CD14-positive monocyte (primary cell): ENCODE measurements around the gene ARIH2. TPM values are rescaled to one million over a fixed set of nuclear protein-coding genes. Genes with fewer than 3 reads are reported as not detected.
A peak's percentile ranks its signal among the peaks of the same experiment; 100 is the strongest.
"Not testable (repeated sequence)": the region's sequence is repeated elsewhere in the genome, so short reads cannot be mapped to it uniquely, and the experiment has no call there.

Experiments
- DNase-seq, 3 donors: peaks; one replicate each; pipeline ENCODE4 v3.0.0-alpha.2; 2011 to 2022
- H2AFZ ChIP-seq: 2 replicates; pipeline ENCODE4 v1.6.0; 2012; ENCODE audit warnings: mild to moderate bottlenecking, low read depth, low read length, inconsistent platforms; ENCODE audit not compliant: insufficient read depth, poor library complexity, severe bottlenecking
- H3K27ac ChIP-seq, 2 donors: 1 replicate in 1 of 2; 2 replicates in 1 of 2; pipeline ENCODE4 v1.5.1; 2012 to 2013; ENCODE audit warnings: low read length in 2 of 2, control low read depth in 1 of 2, inconsistent platforms in 1 of 2, low read depth in 1 of 2, mild to moderate bottlenecking in 1 of 2
- H3K27me3 ChIP-seq, 2 donors: one replicate each; pipeline versions ENCODE4 v1.6.0 to v1.6.1; 2011 to 2013; ENCODE audit warnings: low read length in 2 of 2; ENCODE audit not compliant: control insufficient read depth in 2 of 2, insufficient read depth in 2 of 2
- H3K36me3 ChIP-seq, 2 donors: replicated peaks in 1 of 2; 1 replicate in 1 of 2; 2 replicates in 1 of 2; pipeline versions ENCODE4 v1.5.1 to v1.6.1; 2012 to 2013; ENCODE audit warnings: low read length in 2 of 2, control low read depth in 1 of 2, inconsistent platforms in 1 of 2, mild to moderate bottlenecking in 1 of 2; ENCODE audit not compliant: insufficient read depth in 2 of 2, control insufficient read depth in 1 of 2
- H3K4me1 ChIP-seq, 2 donors: 1 replicate in 1 of 2; 2 replicates in 1 of 2; pipeline versions ENCODE4 v1.5.1 to v1.6.1; 2012 to 2013; ENCODE audit warnings: low read length in 2 of 2, control low read depth in 1 of 2, inconsistent platforms in 1 of 2, mild to moderate bottlenecking in 1 of 2, moderate library complexity in 1 of 2; ENCODE audit not compliant: insufficient read depth in 2 of 2, control insufficient read depth in 1 of 2
- H3K4me2 ChIP-seq: replicated peaks from 2 replicates; pipeline ENCODE3; 2012; ENCODE audit warnings: low read length, moderate library complexity, mild to moderate bottlenecking; ENCODE audit not compliant: poor library complexity, severe bottlenecking; ENCODE audit errors: extremely low read depth
- H3K4me3 ChIP-seq, 3 experiments: fragments of 200-600 bp in 1 of 3; sonication (generic) in 1 of 3; replicated peaks in 1 of 3; 1 replicate in 2 of 3; 2 replicates in 1 of 3; pipeline ENCODE4 v1.5.1; 2011 to 2013; ENCODE audit warnings: low read length in 3 of 3, mild to moderate bottlenecking in 3 of 3, control low read depth in 2 of 3, low read depth in 2 of 3, inconsistent platforms in 1 of 3, moderate library complexity in 1 of 3
- H3K79me2 ChIP-seq: 2 replicates; pipeline ENCODE4 v1.6.0; 2012; ENCODE audit warnings: mild to moderate bottlenecking, control low read depth, inconsistent platforms, low read length, moderate library complexity; ENCODE audit not compliant: insufficient read depth
- H3K9ac ChIP-seq: 2 replicates; pipeline ENCODE4 v1.6.0; 2017; ENCODE audit warnings: low read length, mild to moderate bottlenecking; ENCODE audit not compliant: insufficient read depth, poor library complexity, severe bottlenecking
- H3K9me3 ChIP-seq, 2 donors: replicated peaks in 1 of 2; 1 replicate in 1 of 2; 2 replicates in 1 of 2; pipeline versions ENCODE4 v1.5.1 to v1.6.1; 2012 to 2013; ENCODE audit warnings: low read length in 2 of 2, control low read depth in 1 of 2; ENCODE audit not compliant: control insufficient read depth in 1 of 2, insufficient read depth in 1 of 2
- H4K20me1 ChIP-seq: 2 replicates; pipeline ENCODE4 v1.6.0; 2012; ENCODE audit warnings: mild to moderate bottlenecking, low read length, control low read depth, moderate library complexity; ENCODE audit not compliant: insufficient read depth
- H3K27ac Mint-ChIP-seq, 7 donors: one replicate each; pipeline ENCODE4 v1.8.0; 2020; ENCODE audit warnings: mild to moderate bottlenecking in 7 of 7, mixed read lengths in 7 of 7, moderate library complexity in 6 of 7, inconsistent platforms in 2 of 7
- H3K27me3 Mint-ChIP-seq, 3 donors: one replicate each; pipeline ENCODE4 v1.8.0; 2021 to 2022; ENCODE audit warnings: low read depth in 3 of 3, mild to moderate bottlenecking in 3 of 3, mixed read lengths in 3 of 3, moderate library complexity in 3 of 3, inconsistent platforms in 1 of 3
- H3K36me3 Mint-ChIP-seq, 2 donors: one replicate each; pipeline ENCODE4 v1.8.0; 2020; ENCODE audit warnings: mixed read lengths in 2 of 2, inconsistent platforms in 1 of 2, mild to moderate bottlenecking in 1 of 2
- H3K4me1 Mint-ChIP-seq: one replicate; pipeline ENCODE4 v1.8.0; 2020; ENCODE audit warnings: mild to moderate bottlenecking, mixed read lengths
- H3K4me3 Mint-ChIP-seq, 2 donors: one replicate each; pipeline ENCODE4 v1.8.0; 2020; ENCODE audit warnings: mild to moderate bottlenecking in 2 of 2, mixed read lengths in 2 of 2, moderate library complexity in 1 of 2
- H3K9me3 Mint-ChIP-seq, 7 donors: one replicate each; pipeline ENCODE4 v1.8.0; 2020 to 2022; ENCODE audit warnings: mixed read lengths in 7 of 7, mild to moderate bottlenecking in 6 of 7, moderate library complexity in 6 of 7, inconsistent platforms in 2 of 7
- WGBS: methylation state at CpG from one replicate; pipeline ENCODE4 v1.1.5; 2013; ENCODE audit warnings: missing lambda C conversion rate; ENCODE audit not compliant: insufficient coverage; 5-methylcytosine and 5-hydroxymethylcytosine counted together
- intact Hi-C, 2 donors: fragments of 100-400 bp; cut with micrococcal nuclease; formaldehyde crosslinking; loops; one replicate each; pipeline versions ENCODE4 v1.15.0 to v1.15.1; 2023
- polyA plus RNA-seq, 3 donors: library from polyadenylated mRNA; depleted of rRNA in 1 of 3; unstranded in 2 of 3; stranded (reverse) in 1 of 3; fragments of 300-500 nt in 2 of 3; fragments of >200 nt in 1 of 3; fragmentation: Illumina TruSeq in 2 of 3; gene quantifications; 1 replicate in 2 of 3; 2 replicates in 1 of 3; pipeline ENCODE4 v1.2.3, GENCODE V29; 2012 to 2021
- TF ChIP-seq, protein P1 (sequence below): fragments of 200-600 bp; IDR thresholded peaks from one replicate; pipeline ENCODE4 v1.8.0; 2022; ENCODE audit warnings: antibody characterized with exemption, mild to moderate bottlenecking

ARIH2 gene
- polyA plus RNA-seq, 3 donors, result 68.2 to 94.8 (median 72.2) TPM

DNA sequence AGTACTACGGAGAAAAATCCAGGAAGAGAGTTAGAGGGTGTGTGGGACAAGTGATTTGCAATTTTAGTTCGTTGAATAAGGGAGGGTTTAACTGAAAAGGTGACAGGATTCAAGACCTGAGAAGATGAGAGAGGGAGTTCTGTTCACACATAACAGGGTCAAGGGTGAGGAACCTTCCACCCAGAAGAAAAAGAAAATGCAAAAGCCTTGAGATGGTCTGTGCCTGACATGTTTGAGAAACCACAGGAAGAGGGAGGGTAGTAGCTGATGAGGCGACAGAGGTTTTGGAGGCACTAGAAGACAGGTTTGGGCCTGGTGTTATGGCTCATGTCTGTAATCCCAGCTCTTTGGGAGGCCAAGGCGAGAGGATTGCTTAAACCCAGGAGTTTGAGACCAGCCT is 19.4 kb upstream of the ARIH2 start:
- Mint-ChIP-seq H3K4me3 (peak overlapping the region; percentile 95 to 96), H3K36me3 (peaks cover 4 to 8% of the 10 kb centered on the region in 2 donors), H3K4me1 (peaks cover 34% of the 10 kb centered on the region), H3K9me3 (peaks cover 0 to 2% (median 0%) of the 10 kb centered on the region in 7 donors), H3K27me3 (peaks cover 0 to 2% (median 0%) of the 10 kb centered on the region in 3 donors), H3K27ac (peak overlapping the region; percentile 85 to 96 (median 92))
- Histone ChIP-seq H3K4me3 (peak overlapping the region in 1 of 3 experiments; percentile 91), H4K20me1 (no peaks in the 10 kb centered on the region), H3K27me3 (no peaks in the 10 kb centered on the region), H3K27ac (peak overlapping the region; percentile 34 to 85), H2AFZ (peak overlapping the region; percentile 99), H3K9me3 (no peaks in the 10 kb centered on the region), H3K4me2 (peak overlapping the region; percentile 86), H3K4me1 (peaks cover 30 to 39% of the 10 kb centered on the region in 2 donors), H3K9ac (peak overlapping the region; percentile 81), H3K79me2 (peaks cover 35% of the 10 kb centered on the region), H3K36me3 (no peaks in the 10 kb centered on the region)
- TF ChIP-seq, protein P1, sequence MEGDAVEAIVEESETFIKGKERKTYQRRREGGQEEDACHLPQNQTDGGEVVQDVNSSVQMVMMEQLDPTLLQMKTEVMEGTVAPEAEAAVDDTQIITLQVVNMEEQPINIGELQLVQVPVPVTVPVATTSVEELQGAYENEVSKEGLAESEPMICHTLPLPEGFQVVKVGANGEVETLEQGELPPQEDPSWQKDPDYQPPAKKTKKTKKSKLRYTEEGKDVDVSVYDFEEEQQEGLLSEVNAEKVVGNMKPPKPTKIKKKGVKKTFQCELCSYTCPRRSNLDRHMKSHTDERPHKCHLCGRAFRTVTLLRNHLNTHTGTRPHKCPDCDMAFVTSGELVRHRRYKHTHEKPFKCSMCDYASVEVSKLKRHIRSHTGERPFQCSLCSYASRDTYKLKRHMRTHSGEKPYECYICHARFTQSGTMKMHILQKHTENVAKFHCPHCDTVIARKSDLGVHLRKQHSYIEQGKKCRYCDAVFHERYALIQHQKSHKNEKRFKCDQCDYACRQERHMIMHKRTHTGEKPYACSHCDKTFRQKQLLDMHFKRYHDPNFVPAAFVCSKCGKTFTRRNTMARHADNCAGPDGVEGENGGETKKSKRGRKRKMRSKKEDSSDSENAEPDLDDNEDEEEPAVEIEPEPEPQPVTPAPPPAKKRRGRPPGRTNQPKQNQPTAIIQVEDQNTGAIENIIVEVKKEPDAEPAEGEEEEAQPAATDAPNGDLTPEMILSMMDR, result no peak
- intact Hi-C loops, result no loop called here
- no peak for DNase-seq
- 53% methylated on average over 2 of the region's 4 CpGs for WGBS

DNA sequence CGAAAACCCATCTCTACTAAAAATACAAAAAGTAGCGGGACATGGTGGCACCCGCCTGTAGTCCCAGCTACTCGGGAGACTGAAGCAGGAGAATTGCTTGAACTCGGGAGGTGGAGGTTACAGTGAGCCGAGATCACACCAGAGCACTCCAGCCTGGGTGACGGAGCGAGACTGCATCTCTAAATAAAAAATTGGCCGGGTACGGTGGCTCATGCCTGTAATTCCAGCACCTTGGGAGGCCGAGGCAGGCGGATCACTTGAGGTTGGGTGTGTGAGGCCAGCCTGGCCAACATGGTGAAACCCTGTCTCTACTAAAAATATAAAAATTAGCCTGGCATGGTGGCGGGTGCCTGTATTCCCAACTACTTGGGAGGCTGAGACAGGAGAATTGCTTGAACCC is 11.6 kb upstream of the ARIH2 start:
- H3K9me3 Mint-ChIP-seq, DNase-seq, H3K36me3 ChIP-seq, H3K9ac ChIP-seq, H3K27me3 Mint-ChIP-seq, H3K9me3 ChIP-seq, H3K27ac ChIP-seq, H3K36me3 Mint-ChIP-seq, H3K27me3 ChIP-seq, H3K27ac Mint-ChIP-seq, H2AFZ ChIP-seq, H4K20me1 ChIP-seq, H3K4me1 Mint-ChIP-seq, H3K4me3 ChIP-seq, H3K4me1 ChIP-seq, H3K4me2 ChIP-seq, H3K4me3 Mint-ChIP-seq, H3K79me2 ChIP-seq, intact Hi-C loops: not testable (repeated sequence)
- WGBS, result 98% methylated on average over 5 of the region's 13 CpGs
